CD14-positive monocyte (primary cell): ENCODE data around the gene EPB41L4B. TPM values are rescaled to one million over a fixed set of nuclear protein-coding genes. Genes with fewer than 3 reads are reported as not detected.
A peak's percentile ranks its signal among the peaks of the same experiment; 100 is the strongest.

ENCODE experiments used
- DNase-seq, 3 donors: peaks; one replicate each; pipeline ENCODE4 v3.0.0-alpha.2; 2011 to 2022
- H2AFZ ChIP-seq: 2 replicates; pipeline ENCODE4 v1.6.0; 2012; ENCODE audit warnings: mild to moderate bottlenecking, low read depth, low read length, inconsistent platforms; ENCODE audit not compliant: insufficient read depth, poor library complexity, severe bottlenecking
- H3K27ac ChIP-seq, 2 donors: 1 replicate in 1 of 2; 2 replicates in 1 of 2; pipeline ENCODE4 v1.5.1; 2012 to 2013; ENCODE audit warnings: low read length in 2 of 2, control low read depth in 1 of 2, inconsistent platforms in 1 of 2, low read depth in 1 of 2, mild to moderate bottlenecking in 1 of 2
- H3K27me3 ChIP-seq, 2 donors: one replicate each; pipeline versions ENCODE4 v1.6.0 to v1.6.1; 2011 to 2013; ENCODE audit warnings: low read length in 2 of 2; ENCODE audit not compliant: control insufficient read depth in 2 of 2, insufficient read depth in 2 of 2
- H3K36me3 ChIP-seq, 2 donors: replicated peaks in 1 of 2; 1 replicate in 1 of 2; 2 replicates in 1 of 2; pipeline versions ENCODE4 v1.5.1 to v1.6.1; 2012 to 2013; ENCODE audit warnings: low read length in 2 of 2, control low read depth in 1 of 2, inconsistent platforms in 1 of 2, mild to moderate bottlenecking in 1 of 2; ENCODE audit not compliant: insufficient read depth in 2 of 2, control insufficient read depth in 1 of 2
- H3K4me1 ChIP-seq, 2 donors: 1 replicate in 1 of 2; 2 replicates in 1 of 2; pipeline versions ENCODE4 v1.5.1 to v1.6.1; 2012 to 2013; ENCODE audit warnings: low read length in 2 of 2, control low read depth in 1 of 2, inconsistent platforms in 1 of 2, mild to moderate bottlenecking in 1 of 2, moderate library complexity in 1 of 2; ENCODE audit not compliant: insufficient read depth in 2 of 2, control insufficient read depth in 1 of 2
- H3K4me2 ChIP-seq: replicated peaks from 2 replicates; pipeline ENCODE3; 2012; ENCODE audit warnings: low read length, moderate library complexity, mild to moderate bottlenecking; ENCODE audit not compliant: poor library complexity, severe bottlenecking; ENCODE audit errors: extremely low read depth
- H3K4me3 ChIP-seq, 3 experiments: fragments of 200-600 bp in 1 of 3; sonication (generic) in 1 of 3; replicated peaks in 1 of 3; 1 replicate in 2 of 3; 2 replicates in 1 of 3; pipeline ENCODE4 v1.5.1; 2011 to 2013; ENCODE audit warnings: low read length in 3 of 3, mild to moderate bottlenecking in 3 of 3, control low read depth in 2 of 3, low read depth in 2 of 3, inconsistent platforms in 1 of 3, moderate library complexity in 1 of 3
- H3K79me2 ChIP-seq: 2 replicates; pipeline ENCODE4 v1.6.0; 2012; ENCODE audit warnings: mild to moderate bottlenecking, control low read depth, inconsistent platforms, low read length, moderate library complexity; ENCODE audit not compliant: insufficient read depth
- H3K9ac ChIP-seq: 2 replicates; pipeline ENCODE4 v1.6.0; 2017; ENCODE audit warnings: low read length, mild to moderate bottlenecking; ENCODE audit not compliant: insufficient read depth, poor library complexity, severe bottlenecking
- H3K9me3 ChIP-seq, 2 donors: replicated peaks in 1 of 2; 1 replicate in 1 of 2; 2 replicates in 1 of 2; pipeline versions ENCODE4 v1.5.1 to v1.6.1; 2012 to 2013; ENCODE audit warnings: low read length in 2 of 2, control low read depth in 1 of 2; ENCODE audit not compliant: control insufficient read depth in 1 of 2, insufficient read depth in 1 of 2
- H4K20me1 ChIP-seq: 2 replicates; pipeline ENCODE4 v1.6.0; 2012; ENCODE audit warnings: mild to moderate bottlenecking, low read length, control low read depth, moderate library complexity; ENCODE audit not compliant: insufficient read depth
- H3K27ac Mint-ChIP-seq, 7 donors: one replicate each; pipeline ENCODE4 v1.8.0; 2020; ENCODE audit warnings: mild to moderate bottlenecking in 7 of 7, mixed read lengths in 7 of 7, moderate library complexity in 6 of 7, inconsistent platforms in 2 of 7
- H3K27me3 Mint-ChIP-seq, 3 donors: one replicate each; pipeline ENCODE4 v1.8.0; 2021 to 2022; ENCODE audit warnings: low read depth in 3 of 3, mild to moderate bottlenecking in 3 of 3, mixed read lengths in 3 of 3, moderate library complexity in 3 of 3, inconsistent platforms in 1 of 3
- H3K36me3 Mint-ChIP-seq, 2 donors: one replicate each; pipeline ENCODE4 v1.8.0; 2020; ENCODE audit warnings: mixed read lengths in 2 of 2, inconsistent platforms in 1 of 2, mild to moderate bottlenecking in 1 of 2
- H3K4me1 Mint-ChIP-seq: one replicate; pipeline ENCODE4 v1.8.0; 2020; ENCODE audit warnings: mild to moderate bottlenecking, mixed read lengths
- H3K4me3 Mint-ChIP-seq, 2 donors: one replicate each; pipeline ENCODE4 v1.8.0; 2020; ENCODE audit warnings: mild to moderate bottlenecking in 2 of 2, mixed read lengths in 2 of 2, moderate library complexity in 1 of 2
- H3K9me3 Mint-ChIP-seq, 7 donors: one replicate each; pipeline ENCODE4 v1.8.0; 2020 to 2022; ENCODE audit warnings: mixed read lengths in 7 of 7, mild to moderate bottlenecking in 6 of 7, moderate library complexity in 6 of 7, inconsistent platforms in 2 of 7
- CTCF ChIP-seq: fragments of 200-600 bp; IDR thresholded peaks from one replicate; pipeline ENCODE4 v1.8.0; 2022; ENCODE audit warnings: antibody characterized with exemption, mild to moderate bottlenecking
- WGBS: methylation state at CpG from one replicate; pipeline ENCODE4 v1.1.5; 2013; ENCODE audit warnings: missing lambda C conversion rate; ENCODE audit not compliant: insufficient coverage; 5-methylcytosine and 5-hydroxymethylcytosine counted together
- intact Hi-C, 2 donors: fragments of 100-400 bp; cut with micrococcal nuclease; formaldehyde crosslinking; loops; one replicate each; pipeline versions ENCODE4 v1.15.0 to v1.15.1; 2023
- polyA plus RNA-seq, 3 donors: library from polyadenylated mRNA; depleted of rRNA in 1 of 3; unstranded in 2 of 3; stranded (reverse) in 1 of 3; fragments of 300-500 nt in 2 of 3; fragments of >200 nt in 1 of 3; fragmentation: Illumina TruSeq in 2 of 3; gene quantifications; 1 replicate in 2 of 3; 2 replicates in 1 of 3; pipeline ENCODE4 v1.2.3, GENCODE V29; 2012 to 2021

Gene EPB41L4B
- polyA plus RNA-seq, 3 donors: not detected

- Histone ChIP-seq H2AFZ (no peak overlapping the region), H3K9ac (no peak overlapping the region), H4K20me1 (no peaks in the 10 kb centered on the region), H3K4me1 (peaks cover 0 to 30% of the 10 kb centered on the region in 2 donors), H3K4me2 (peak overlapping the region; percentile 41), H3K79me2 (no peaks in the 10 kb centered on the region), H3K4me3 (peak overlapping the region in 1 of 3 experiments; percentile 24), H3K36me3 (no peaks in the 10 kb centered on the region), H3K27ac (no peak overlapping the region), H3K9me3 (peaks cover 0 to 20% of the 10 kb centered on the region in 2 donors), H3K27me3 (peaks cover 35 to 69% of the 10 kb centered on the region in 2 donors)
- peaks cover 0 to 17% (median 5%) of the 10 kb centered on the region in 7 donors for H3K9me3 Mint-ChIP-seq
- DNase-seq: no peak
- H3K4me1 Mint-ChIP-seq: peaks cover 28% of the 10 kb centered on the region
- H3K27me3 Mint-ChIP-seq: peaks cover 66 to 84% (median 69%) of the 10 kb centered on the region in 3 donors
- 88% methylated on average over 7 of the region's 12 CpGs for WGBS
- peaks cover 0 to 2% of the 10 kb centered on the region in 2 donors for H3K36me3 Mint-ChIP-seq
- no peak for TF ChIP-seq CTCF
- intact Hi-C loops: no loop called here
- H3K27ac Mint-ChIP-seq: no peak overlapping the region
- H3K4me3 Mint-ChIP-seq: peak overlapping the region in 1 of 2 donors; percentile 18
These were observed 4.6 kb downstream of the EPB41L4B start for GRCh38 chr9:109316207-109316640.

GRCh38 chr9:109315480-109316206 is 5.2 kb downstream of the EPB41L4B start:
- Mint-ChIP-seq H3K9me3 (peaks cover 0 to 14% (median 2%) of the 10 kb centered on the region in 7 donors), H3K27ac (peak overlapping the region in 1 of 7 donors; percentile 21), H3K4me3 (peak overlapping the region; percentile 18 to 27), H3K4me1 (peaks cover 25% of the 10 kb centered on the region), H3K27me3 (peaks cover 62 to 81% (median 66%) of the 10 kb centered on the region in 3 donors), H3K36me3 (peaks cover 0 to 2% of the 10 kb centered on the region in 2 donors)
- no peak overlapping the region for H3K27ac ChIP-seq
- intact Hi-C loops: no loop called here
- no peak overlapping the region for H2AFZ ChIP-seq
- peaks cover 0 to 20% of the 10 kb centered on the region in 2 donors for H3K9me3 ChIP-seq
- no peaks in the 10 kb centered on the region for H4K20me1 ChIP-seq
- peaks cover 36 to 65% of the 10 kb centered on the region in 2 donors for H3K27me3 ChIP-seq
- peak overlapping the region; percentile 41 for H3K4me2 ChIP-seq
- peak overlapping the region in 1 of 3 experiments; percentile 24 for H3K4me3 ChIP-seq
- TF ChIP-seq CTCF: no peak
- no peaks in the 10 kb centered on the region for H3K79me2 ChIP-seq
- peak in 2 of 3 donors; percentile 49 to 58 for DNase-seq
- H3K36me3 ChIP-seq: no peaks in the 10 kb centered on the region
- WGBS: 25% methylated on average over 4 of the region's 7 CpGs
- no peak overlapping the region for H3K9ac ChIP-seq
- H3K4me1 ChIP-seq: peaks cover 0 to 30% of the 10 kb centered on the region in 2 donors
